NCI-H345 (cell line): ENCODE measurements around the gene POLR3B.

ENCODE experiments used
- DNase-seq: peaks from one replicate; lab custom pipeline; 2025; lab: John Stamatoyannopoulos, UW

The POLR3B gene

GRCh38 chr12:106415134-106415533 is 57.6 kb downstream of the POLR3B start:
- DNase-seq, result no peak

DNA sequence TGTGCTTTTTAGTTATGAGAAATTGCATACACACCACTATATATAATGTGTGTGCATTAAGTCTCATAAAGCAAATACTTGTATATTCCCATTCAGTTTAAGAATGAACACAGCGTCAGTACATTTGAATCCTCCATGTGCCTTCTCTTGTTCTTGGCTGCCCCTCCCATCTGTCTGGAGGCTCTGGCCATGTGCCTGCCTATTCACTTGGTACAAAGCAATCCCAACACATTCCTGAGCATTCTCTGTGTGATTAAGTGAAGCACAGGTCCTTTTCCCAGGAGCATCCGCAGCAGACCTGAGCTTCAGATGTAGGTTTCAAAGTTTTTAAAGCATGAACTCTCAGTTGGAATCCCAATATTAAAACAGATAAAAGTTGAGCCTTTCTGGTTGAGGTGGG is 58.7 kb downstream of the POLR3B start:
- DNase-seq, result no peak

DNA sequence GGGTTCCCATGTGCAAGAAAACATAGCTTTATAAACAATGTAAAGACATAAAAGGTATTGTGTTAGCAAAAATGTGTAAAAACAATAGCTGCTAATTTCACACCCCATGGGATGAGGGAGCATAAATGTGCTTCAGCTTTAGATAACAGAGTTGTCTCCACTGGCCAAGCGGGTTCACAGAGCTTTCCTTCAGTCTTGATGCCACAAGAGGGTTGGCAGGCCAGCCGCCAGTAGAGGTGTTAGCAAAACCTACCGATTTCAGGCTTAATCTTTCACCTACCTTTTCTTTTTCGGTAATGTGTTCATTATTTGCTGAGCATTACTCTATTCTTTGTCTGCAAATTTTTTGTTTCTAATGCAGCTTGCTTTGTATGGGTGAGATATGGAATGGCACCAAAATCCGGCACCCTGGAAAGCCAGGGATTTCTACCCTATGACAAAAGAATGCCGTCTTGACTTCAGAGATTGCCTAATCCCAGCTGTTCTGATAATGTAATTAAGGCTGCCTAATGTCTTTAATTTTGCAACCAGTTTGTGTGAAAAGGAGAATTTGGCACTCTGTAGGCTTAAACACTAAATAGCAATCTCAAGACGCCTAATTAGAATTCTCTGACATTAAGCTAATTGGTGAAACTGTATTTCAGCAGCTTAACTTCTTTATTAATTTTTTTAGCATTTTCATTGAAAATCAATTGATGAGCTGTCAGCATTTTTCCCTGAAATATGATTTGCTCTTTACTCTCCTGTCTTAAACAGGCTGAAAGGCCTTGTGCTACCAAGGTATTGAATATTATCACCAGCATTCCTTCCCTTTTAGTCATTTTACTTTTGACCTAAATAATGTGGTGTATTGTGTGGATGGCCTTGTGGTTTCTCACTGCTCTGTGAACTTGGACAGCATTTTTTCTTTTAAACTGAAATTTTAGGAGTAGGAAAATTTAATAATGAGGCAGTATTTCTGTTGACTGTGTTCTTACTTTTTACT is 60.7 kb downstream of the POLR3B start:
- no peak for DNase-seq

DNA sequence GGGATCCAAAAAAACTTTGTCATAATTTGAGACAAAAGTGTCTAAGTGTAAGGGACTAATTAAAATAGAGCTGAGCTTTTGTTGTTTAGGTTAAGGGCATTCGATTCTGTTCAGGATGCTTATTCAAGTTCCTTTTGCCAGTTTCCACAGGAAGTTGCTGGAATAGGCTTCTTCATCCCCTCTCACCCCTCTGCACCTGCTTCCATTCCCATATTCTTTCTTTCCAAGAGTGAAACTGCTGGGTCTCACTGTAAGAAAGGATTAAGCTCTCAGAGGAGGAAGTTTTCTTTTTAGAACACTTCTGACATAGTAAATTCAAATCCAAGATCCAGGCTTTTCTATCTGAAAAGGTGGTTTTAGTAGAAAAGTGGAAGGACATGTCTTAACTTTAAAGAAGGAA is 61.4 kb downstream of the POLR3B start:
- no peak for DNase-seq

- no peak for DNase-seq
Observed at GRCh38 chr12:106423291-106423690, 65.7 kb downstream of the POLR3B start.

- DNase-seq, result no peak
Observed at GRCh38 chr12:106425061-106425702, 67.6 kb downstream of the POLR3B start.

GRCh38 chr12:106427917-106428316 is 70.4 kb downstream of the POLR3B start:
- DNase-seq, result no peak

- DNase-seq, result no peak
Observed at GRCh38 chr12:106428384-106428783, 70.8 kb downstream of the POLR3B start.

GRCh38 chr12:106429043-106429552 is 71.5 kb downstream of the POLR3B start:
- DNase-seq, result no peak

GRCh38 chr12:106429636-106430035 is 72.1 kb downstream of the POLR3B start:
- no peak for DNase-seq

DNA sequence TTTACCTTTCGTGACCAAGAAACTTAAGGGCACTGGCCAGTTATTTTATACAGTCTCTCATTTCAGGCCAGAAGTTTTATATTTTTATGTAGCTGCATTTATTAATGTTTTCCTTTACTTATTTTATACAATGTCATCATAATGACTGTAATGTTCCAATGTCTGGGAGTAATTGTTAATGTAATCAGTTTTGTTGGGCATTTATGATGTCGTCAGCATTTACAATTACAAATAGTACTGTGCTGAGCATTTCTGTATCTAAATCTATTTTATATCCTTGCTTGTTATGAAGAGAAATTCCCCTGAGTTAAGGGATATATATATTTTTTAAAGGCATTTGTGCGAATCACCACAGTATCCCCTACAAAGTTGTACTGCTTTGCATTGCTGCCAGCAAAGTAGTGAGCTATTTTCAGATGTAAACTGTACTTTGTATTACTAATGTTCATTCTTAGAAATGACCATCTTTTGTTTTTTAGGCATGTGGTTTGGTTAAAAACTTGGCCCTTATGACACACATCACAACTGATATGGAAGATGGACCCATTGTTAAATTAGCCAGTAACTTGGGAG is 74.4 kb downstream of the POLR3B start:
- DNase-seq, result no peak

GRCh38 chr12:106433055-106433454 is 75.5 kb downstream of the POLR3B start:
- no peak for DNase-seq

GRCh38 chr12:106434526-106434925 is 77.0 kb downstream of the POLR3B start:
- no peak for DNase-seq

- DNase-seq, result no peak
Observed at GRCh38 chr12:106436164-106436563, 78.6 kb downstream of the POLR3B start.

DNA sequence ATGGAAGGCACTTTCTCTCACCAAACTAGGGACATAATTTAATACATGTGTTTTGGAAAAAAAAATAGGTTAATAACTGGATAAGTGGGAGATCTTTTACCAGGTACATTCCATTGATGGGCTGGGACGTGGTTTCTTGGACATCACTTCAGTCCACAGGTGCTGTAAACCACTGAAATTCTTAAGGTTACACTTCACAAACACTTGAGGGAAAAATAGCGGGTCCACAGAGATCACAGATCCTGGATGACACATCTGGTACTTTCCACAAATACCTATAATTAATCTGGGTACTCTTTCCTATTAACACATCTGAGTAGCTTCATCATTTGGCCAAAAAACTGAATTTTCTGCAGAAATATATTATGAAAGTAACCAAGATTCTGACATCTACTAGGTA is 85.0 kb downstream of the POLR3B start:
- no peak for DNase-seq

GRCh38 chr12:106445053-106445452 is 87.5 kb downstream of the POLR3B start:
- no peak for DNase-seq

DNA sequence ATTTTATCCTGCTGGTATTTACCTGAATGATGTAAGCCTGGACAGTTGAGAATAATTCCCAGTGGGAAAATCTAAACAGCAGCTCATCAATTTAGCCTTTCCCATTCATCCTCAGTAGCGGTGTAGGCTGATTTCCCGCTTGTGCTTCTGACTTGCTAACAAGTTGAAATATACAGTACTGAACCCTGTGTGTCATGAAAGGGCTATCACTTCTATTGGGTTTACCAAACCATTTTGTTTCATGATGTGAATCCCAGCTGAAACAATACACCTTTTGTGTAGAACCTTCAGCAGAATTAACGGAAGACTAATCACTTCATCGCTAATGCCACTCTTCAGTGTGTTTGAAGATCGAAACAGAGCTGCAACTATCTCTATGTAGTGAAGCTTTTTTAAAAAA is 88.4 kb downstream of the POLR3B start:
- DNase-seq, result peak; percentile 54

GRCh38 chr12:106446419-106447092 is 89.0 kb downstream of the POLR3B start:
- peak; percentile 83 for DNase-seq

GRCh38 chr12:106452309-106452708 is 94.8 kb downstream of the POLR3B start:
- peak; percentile 7 for DNase-seq

DNA sequence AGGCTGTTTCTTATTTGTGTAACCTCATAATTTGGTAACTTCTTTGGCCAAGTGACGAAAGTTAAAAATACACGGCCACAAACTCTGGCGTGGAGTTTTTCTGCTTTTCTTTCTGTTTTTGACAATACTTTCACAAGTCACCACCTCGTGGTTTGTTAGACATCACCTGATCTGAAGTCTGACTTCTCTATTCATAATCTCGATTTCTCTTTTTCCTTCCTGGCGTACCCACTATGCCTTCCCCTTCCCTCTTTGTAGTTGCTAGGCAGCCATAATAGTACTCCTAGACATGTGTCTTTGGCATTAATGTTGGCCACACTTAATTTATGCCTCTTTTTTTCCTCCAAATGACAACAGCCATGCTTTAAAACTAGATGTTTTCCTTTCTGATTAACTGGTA is 97.6 kb downstream of the POLR3B start:
- DNase-seq, result no peak

- no peak for DNase-seq
Observed at GRCh38 chr12:106459124-106459523, 101.6 kb downstream of the POLR3B start.

DNA sequence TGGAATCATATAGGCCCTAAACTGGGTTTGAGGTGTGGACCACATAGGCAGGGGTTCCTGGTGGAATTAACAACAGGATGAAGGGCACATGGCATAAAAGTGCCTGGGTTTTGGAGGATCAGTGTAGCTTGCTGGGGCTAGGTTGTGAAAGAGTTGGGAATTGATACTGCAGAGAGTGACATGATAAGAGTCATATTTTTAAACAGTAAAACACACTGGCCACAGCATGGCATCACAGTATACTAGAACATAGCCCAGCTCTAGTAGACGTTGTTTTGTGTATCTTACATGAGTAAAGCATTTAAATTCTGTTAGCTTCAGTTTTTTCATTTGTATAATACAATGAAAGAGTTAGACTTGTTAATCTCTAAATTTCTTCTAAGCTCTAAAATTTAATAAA is 102.0 kb downstream of the POLR3B start:
- DNase-seq, result no peak
